Testis (tissue), 2 donors: ENCODE measurements around the gene CUL1.

Experiments used
- POLR2A ChIP-seq: fragments of 450-650 bp; IDR thresholded peaks from one replicate; pipeline ENCODE4 v1.6.1; 2017; ENCODE audit warnings: antibody characterized with exemption, mild to moderate bottlenecking, moderate library complexity
- TF ChIP-seq, protein P1 (sequence below), 3 experiments: fragments of 450-650 bp in 2 of 3; fragments of 200-600 bp in 1 of 3; sonication (generic) in 1 of 3; IDR thresholded peaks; one replicate each; pipeline ENCODE4 v1.5.1; 2016 to 2019; ENCODE audit warnings: antibody characterized with exemption in 3 of 3, mild to moderate bottlenecking in 2 of 3, moderate library complexity in 1 of 3

DNA sequence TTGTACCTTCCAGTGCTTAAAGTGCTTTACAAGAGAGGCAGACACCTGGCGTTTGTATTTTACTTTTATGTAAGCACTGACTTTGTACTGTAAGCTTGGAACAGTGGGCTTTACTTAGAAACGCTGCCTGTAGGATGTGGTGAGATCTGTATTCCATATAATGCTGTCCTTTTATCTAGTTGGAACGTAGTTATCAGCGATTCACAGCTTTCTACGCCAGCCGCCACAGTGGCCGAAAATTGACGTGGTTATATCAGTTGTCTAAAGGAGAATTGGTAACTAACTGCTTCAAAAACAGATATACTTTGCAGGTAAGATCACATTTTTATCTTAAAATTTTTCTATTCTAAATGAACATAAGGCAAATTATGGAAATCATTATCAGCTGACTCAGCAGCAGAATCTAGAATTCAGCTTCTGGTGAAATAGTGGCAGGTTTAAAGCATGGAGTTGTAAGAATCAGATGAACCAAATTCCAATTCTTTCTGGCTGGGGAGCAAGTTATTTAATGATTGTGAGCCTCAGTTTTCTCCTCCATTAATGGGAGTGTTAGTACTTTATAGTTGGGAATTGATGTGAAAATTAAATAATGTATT lies 91.5 kb downstream of the CUL1 start:
- TF ChIP-seq, protein P1, sequence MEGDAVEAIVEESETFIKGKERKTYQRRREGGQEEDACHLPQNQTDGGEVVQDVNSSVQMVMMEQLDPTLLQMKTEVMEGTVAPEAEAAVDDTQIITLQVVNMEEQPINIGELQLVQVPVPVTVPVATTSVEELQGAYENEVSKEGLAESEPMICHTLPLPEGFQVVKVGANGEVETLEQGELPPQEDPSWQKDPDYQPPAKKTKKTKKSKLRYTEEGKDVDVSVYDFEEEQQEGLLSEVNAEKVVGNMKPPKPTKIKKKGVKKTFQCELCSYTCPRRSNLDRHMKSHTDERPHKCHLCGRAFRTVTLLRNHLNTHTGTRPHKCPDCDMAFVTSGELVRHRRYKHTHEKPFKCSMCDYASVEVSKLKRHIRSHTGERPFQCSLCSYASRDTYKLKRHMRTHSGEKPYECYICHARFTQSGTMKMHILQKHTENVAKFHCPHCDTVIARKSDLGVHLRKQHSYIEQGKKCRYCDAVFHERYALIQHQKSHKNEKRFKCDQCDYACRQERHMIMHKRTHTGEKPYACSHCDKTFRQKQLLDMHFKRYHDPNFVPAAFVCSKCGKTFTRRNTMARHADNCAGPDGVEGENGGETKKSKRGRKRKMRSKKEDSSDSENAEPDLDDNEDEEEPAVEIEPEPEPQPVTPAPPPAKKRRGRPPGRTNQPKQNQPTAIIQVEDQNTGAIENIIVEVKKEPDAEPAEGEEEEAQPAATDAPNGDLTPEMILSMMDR (IDR thresholded peaks at IDR 0.05) = no peak
- TF ChIP-seq POLR2A = no peak
